HUES48 (cell line): Measurements from ENCODE around the gene RAB5A.
"Not testable (repeated sequence)": the region's sequence is repeated elsewhere in the genome, so short reads cannot be mapped to it uniquely, and the experiment has no call there.

Source experiments
- H3K27ac ChIP-seq: one replicate; pipeline ENCODE4 v1.7.0; 2013; ENCODE audit warnings: low read depth, low read length, inconsistent platforms
- H3K27me3 ChIP-seq: 2 replicates; pipeline ENCODE4 v1.6.1; 2013; ENCODE audit warnings: mild to moderate bottlenecking, low read length; ENCODE audit not compliant: control insufficient read depth, insufficient read depth
- H3K36me3 ChIP-seq: 2 replicates; pipeline ENCODE4 v1.6.1; 2013; ENCODE audit warnings: low read length; ENCODE audit not compliant: control insufficient read depth, insufficient read depth
- H3K4me1 ChIP-seq: 2 replicates; pipeline ENCODE4 v1.6.1; 2013; ENCODE audit warnings: mild to moderate bottlenecking, low read length; ENCODE audit not compliant: control insufficient read depth, insufficient read depth
- H3K4me3 ChIP-seq: 2 replicates; pipeline ENCODE4 v1.5.1; 2013; ENCODE audit warnings: mild to moderate bottlenecking, low read depth, low read length
- H3K9ac ChIP-seq: 2 replicates; pipeline ENCODE4 v1.6.1; 2013; ENCODE audit warnings: mild to moderate bottlenecking, low read depth, low read length, moderate library complexity
- H3K9me3 ChIP-seq: 2 replicates; pipeline ENCODE4 v1.6.1; 2013; ENCODE audit warnings: low read length; ENCODE audit not compliant: control insufficient read depth, insufficient read depth

RAB5A gene

GRCh38 chr3:20027136-20027535 is 80.2 kb downstream of the RAB5A start:
- no peak overlapping the region for H3K27ac ChIP-seq
- H3K27me3 ChIP-seq, result no peaks in the 10 kb centered on the region
- H3K4me1 ChIP-seq, result peaks cover 7% of the 10 kb centered on the region; the same call in 1 of the 2 replicates
- no peaks in the 10 kb centered on the region for H3K36me3 ChIP-seq
- H3K9me3 ChIP-seq, result no peaks in the 10 kb centered on the region
- H3K9ac ChIP-seq, result no peak overlapping the region
- no peak overlapping the region for H3K4me3 ChIP-seq

DNA sequence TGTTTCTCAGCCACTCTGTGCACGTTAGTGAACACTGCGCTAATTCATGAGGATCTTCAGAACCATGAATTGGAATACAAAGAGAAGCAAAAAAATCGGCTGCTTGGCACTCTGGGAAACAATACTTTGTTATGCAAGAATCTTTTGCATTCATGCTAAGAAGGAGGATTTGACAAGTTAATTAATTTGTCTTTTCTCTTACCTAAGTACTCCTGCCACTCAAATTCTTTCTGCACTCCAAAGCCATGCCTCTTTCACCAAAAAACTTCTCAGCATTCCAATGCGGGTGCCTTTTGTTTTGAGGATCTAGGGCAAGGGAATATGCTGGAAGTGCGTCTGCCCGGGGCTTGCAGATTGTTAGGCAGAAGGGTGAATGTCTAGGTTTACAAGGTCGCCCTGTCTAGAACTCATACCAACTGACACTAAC is 82.0 kb downstream of the RAB5A start:
- Histone ChIP-seq H3K27ac (no peak overlapping the region), H3K4me3 (no peak overlapping the region), H3K27me3 (no peaks in the 10 kb centered on the region), H3K4me1 (peaks cover 7% of the 10 kb centered on the region; the same call in 1 of the 2 replicates), H3K36me3 (no peaks in the 10 kb centered on the region), H3K9me3 (no peaks in the 10 kb centered on the region), H3K9ac (no peak overlapping the region)

DNA sequence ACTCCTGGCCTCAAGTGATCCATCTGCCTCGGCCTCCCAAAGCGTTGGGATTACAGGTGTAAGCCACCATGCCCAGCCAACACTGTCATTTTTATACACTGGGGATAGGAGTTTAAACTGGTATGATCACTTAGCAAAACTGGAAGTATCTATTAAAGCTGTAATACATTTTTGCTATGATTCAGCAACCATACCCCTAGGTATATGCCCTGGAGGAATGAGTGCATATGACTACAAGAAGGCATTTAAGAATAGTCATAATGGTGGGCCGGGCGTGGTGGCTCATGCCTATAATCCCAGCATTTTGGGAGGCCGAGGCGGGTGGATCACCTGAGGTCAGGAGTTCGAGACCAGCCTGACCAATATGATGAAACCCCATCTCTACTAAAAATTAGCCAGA is 85.0 kb downstream of the RAB5A start:
- not testable (repeated sequence) for H3K27me3 ChIP-seq, H3K36me3 ChIP-seq, H3K27ac ChIP-seq, H3K9me3 ChIP-seq, H3K4me1 ChIP-seq, H3K9ac ChIP-seq, H3K4me3 ChIP-seq
